HL-60 (cell line): ENCODE measurements around the gene BMP2K.

Experiments
- DNase-seq, 2 experiments: peaks; one replicate each; pipeline ENCODE4 v3.0.0-alpha.2; 2010 to 2020; ENCODE audit warnings: low read depth in 1 of 2, low spot score in 1 of 2
- H3K27ac ChIP-seq: fragments of 250-450 bp; sonication (Bioruptor Pico); replicated peaks from 2 replicates; pipeline ENCODE4 v1.5.1; 2020; ENCODE audit warnings: mild to moderate bottlenecking, moderate library complexity
- H3K27me3 ChIP-seq: fragments of 250-450 bp; sonication (Bioruptor Pico); 2 replicates; pipeline ENCODE4 v1.5.1; 2021; ENCODE audit warnings: mild to moderate bottlenecking, moderate library complexity; ENCODE audit not compliant: insufficient read depth, poor library complexity, severe bottlenecking
- H3K4me3 ChIP-seq: replicated peaks from 2 replicates; pipeline ENCODE4 v1.5.1; 2011; ENCODE audit warnings: mild to moderate bottlenecking, control low read depth, low read length; ENCODE audit not compliant: insufficient read depth
- GABPA ChIP-seq: IDR thresholded peaks from 2 replicates; pipeline ENCODE4 v1.6.1; 2012; ENCODE audit warnings: low read depth
- POLR2AphosphoS5 ChIP-seq: IDR thresholded peaks from 2 replicates; pipeline ENCODE4 v1.6.1; 2012; ENCODE audit warnings: low read depth
- SPI1 ChIP-seq: IDR thresholded peaks from 2 replicates; pipeline ENCODE4 v1.6.1; 2012; ENCODE audit warnings: low read depth, mild to moderate bottlenecking, borderline replicate concordance
- TF ChIP-seq, protein P1 (sequence below): IDR thresholded peaks from one replicate; pipeline ENCODE4 v1.5.1; 2011; ENCODE audit warnings: low read length, control low read depth, inconsistent platforms; ENCODE audit not compliant: insufficient read depth
- TF ChIP-seq, protein P2 (sequence below): IDR thresholded peaks from 2 replicates; pipeline ENCODE4 v1.6.1; 2012; ENCODE audit warnings: low read depth; ENCODE audit not compliant: insufficient replicate concordance

The BMP2K gene

DNA sequence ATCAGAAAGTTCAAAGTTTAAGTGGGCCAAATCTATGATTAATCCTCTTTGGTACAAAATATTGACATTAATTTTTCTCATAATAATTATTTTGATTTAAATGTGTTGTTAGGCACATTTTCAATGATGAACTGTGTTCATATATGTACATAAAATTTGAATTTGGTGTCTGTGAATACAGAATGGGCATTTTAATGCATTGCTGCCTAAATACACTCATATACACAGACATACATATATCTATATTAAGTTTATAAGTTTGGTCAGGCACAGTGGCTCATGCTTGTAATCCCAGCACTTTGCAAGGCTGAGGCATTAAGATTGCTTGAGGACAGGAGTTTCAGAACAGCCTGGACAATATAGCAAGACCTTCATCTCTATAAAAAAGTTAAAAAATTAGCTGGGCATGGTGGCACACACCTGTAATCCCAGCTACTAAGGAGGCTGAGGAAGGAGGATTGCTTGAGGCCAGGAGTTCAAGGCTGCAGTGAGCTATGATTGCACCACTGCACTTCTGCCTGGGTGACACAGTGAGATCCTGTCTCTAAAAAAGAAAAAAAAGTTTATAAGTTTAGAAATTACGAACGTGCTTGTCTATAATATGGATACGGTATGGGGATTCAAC lies 12.3 kb upstream of the BMP2K start:
- TF ChIP-seq POLR2AphosphoS5 (no peak), GABPA (no peak), SPI1 (no peak)
- TF ChIP-seq, protein P1, sequence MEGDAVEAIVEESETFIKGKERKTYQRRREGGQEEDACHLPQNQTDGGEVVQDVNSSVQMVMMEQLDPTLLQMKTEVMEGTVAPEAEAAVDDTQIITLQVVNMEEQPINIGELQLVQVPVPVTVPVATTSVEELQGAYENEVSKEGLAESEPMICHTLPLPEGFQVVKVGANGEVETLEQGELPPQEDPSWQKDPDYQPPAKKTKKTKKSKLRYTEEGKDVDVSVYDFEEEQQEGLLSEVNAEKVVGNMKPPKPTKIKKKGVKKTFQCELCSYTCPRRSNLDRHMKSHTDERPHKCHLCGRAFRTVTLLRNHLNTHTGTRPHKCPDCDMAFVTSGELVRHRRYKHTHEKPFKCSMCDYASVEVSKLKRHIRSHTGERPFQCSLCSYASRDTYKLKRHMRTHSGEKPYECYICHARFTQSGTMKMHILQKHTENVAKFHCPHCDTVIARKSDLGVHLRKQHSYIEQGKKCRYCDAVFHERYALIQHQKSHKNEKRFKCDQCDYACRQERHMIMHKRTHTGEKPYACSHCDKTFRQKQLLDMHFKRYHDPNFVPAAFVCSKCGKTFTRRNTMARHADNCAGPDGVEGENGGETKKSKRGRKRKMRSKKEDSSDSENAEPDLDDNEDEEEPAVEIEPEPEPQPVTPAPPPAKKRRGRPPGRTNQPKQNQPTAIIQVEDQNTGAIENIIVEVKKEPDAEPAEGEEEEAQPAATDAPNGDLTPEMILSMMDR, result no peak
- TF ChIP-seq, protein P2, sequence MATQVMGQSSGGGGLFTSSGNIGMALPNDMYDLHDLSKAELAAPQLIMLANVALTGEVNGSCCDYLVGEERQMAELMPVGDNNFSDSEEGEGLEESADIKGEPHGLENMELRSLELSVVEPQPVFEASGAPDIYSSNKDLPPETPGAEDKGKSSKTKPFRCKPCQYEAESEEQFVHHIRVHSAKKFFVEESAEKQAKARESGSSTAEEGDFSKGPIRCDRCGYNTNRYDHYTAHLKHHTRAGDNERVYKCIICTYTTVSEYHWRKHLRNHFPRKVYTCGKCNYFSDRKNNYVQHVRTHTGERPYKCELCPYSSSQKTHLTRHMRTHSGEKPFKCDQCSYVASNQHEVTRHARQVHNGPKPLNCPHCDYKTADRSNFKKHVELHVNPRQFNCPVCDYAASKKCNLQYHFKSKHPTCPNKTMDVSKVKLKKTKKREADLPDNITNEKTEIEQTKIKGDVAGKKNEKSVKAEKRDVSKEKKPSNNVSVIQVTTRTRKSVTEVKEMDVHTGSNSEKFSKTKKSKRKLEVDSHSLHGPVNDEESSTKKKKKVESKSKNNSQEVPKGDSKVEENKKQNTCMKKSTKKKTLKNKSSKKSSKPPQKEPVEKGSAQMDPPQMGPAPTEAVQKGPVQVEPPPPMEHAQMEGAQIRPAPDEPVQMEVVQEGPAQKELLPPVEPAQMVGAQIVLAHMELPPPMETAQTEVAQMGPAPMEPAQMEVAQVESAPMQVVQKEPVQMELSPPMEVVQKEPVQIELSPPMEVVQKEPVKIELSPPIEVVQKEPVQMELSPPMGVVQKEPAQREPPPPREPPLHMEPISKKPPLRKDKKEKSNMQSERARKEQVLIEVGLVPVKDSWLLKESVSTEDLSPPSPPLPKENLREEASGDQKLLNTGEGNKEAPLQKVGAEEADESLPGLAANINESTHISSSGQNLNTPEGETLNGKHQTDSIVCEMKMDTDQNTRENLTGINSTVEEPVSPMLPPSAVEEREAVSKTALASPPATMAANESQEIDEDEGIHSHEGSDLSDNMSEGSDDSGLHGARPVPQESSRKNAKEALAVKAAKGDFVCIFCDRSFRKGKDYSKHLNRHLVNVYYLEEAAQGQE, result no peak

DNA sequence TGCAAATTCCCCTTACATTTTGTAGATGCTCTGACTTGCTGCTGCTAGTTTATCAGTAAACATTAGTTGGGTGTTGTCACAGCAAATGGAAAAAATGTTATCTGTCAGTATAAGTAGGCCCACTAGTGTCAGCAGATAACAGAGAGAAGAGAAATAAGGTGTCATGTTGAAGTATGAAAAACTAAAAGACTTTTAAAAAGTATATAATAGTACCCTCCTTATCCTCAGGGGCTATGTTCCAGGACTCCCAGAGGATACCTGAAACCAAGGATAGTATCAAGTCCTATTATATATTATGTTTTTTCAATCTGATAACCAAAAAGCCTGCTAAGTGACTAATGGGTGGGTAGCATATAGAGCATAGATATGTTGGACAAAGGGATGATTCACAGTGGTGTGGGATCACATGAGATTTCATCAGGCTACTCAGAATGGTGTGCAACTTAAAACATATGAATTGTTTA lies 11.6 kb upstream of the BMP2K start:
- no peak overlapping the region for H3K4me3 ChIP-seq
- no peak for DNase-seq
- TF ChIP-seq POLR2AphosphoS5 (no peak), SPI1 (no peak), GABPA (no peak)
- TF ChIP-seq, protein P1, result no peak
- TF ChIP-seq, protein P2, result no peak
- no peaks in the 10 kb centered on the region for H3K27me3 ChIP-seq
- H3K27ac ChIP-seq, result no peak overlapping the region

More for the DNA sequence above, 12.3 kb upstream of the BMP2K start:
- no peak overlapping the region for H3K4me3 ChIP-seq
- no peak for DNase-seq
- no peaks in the 10 kb centered on the region for H3K27me3 ChIP-seq
- no peak overlapping the region for H3K27ac ChIP-seq

DNA sequence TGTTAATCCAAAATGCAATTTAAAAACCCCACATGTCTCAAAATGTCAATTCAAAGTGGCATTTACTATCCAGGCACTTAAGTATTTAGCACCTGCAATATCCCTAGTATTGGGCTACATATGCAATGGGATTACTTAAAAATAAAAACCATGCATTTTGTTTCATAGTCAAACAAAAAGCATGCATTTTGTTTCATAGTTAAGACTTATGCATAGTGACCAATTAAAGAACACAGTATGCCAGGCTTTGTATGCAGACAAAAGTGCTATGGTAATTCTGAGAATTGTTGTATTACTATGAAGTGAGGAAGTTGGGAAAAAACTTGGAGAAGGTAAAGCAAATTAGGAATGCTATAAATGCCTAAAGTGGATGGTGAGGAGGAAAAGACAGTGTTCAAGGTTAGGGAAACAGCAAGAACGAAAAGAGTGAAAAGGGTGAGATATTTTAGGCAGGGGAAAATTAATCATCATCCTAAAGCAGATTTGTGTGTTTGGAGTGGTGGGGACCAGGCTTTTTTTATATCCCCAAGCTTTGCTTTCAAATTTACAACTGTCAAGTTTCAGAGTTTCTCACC lies 10.6 kb upstream of the BMP2K start:
- Histone ChIP-seq H3K27me3 (no peaks in the 10 kb centered on the region), H3K4me3 (no peak overlapping the region), H3K27ac (no peak overlapping the region)
- TF ChIP-seq SPI1 (no peak), GABPA (no peak), POLR2AphosphoS5 (no peak)
- TF ChIP-seq, protein P1, result no peak
- TF ChIP-seq, protein P2, result no peak
- no peak for DNase-seq
